Activated CD4-positive, CD25-positive, alpha-beta regulatory T cell (primary cell): ENCODE data around the gene RTEL1.

ENCODE experiments used
- DNase-seq, 4 experiments: peaks; one replicate each; lab custom pipeline; 2025; lab: John Stamatoyannopoulos, UW

The RTEL1 gene

GRCh38 chr20:63739130-63740069, 81.3 kb downstream of the RTEL1 start, which contains the start of gene SLC2A4RG:
Gene SLC2A4RG, plus strand, starts transcription at chr20:63739776. Its CDS starts 137 bp downstream, at chr20:63739913.
- DNase-seq = peak in 3 of 4 experiments; percentile 30 to 57 (median 55)

DNA sequence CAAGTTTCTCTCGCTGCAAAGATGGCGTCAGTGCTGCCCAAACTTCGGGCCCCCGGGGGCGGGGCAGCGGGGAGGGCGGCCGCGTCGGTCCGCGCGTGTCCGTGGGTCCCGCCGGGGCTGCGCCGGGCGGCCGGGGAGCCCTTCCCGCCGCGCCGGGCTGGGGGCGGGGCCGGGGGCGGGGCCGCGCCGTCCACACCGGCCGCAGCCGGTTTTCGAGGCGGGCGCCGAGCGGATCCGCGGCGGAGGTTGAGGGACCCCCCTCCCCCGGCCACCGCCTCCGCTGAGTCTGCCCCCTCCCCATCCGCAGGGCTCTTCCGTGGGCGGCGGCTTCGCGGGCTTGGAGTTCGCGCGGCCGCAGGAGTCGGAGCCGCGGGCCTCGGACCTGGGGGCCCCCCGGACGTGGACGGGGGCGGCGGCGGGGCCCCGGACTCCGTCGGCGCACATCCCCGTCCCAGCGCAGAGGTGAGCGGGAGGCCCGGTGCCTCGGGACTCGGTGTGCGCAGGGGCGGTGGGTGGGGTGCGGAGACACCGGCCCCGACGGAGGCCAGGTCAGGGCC, 82.0 kb downstream of the RTEL1 start:
- DNase-seq = peak in 2 of 4 experiments; percentile 37 to 48

- no peak for DNase-seq
These were observed 82.7 kb downstream of the RTEL1 start for GRCh38 chr20:63740627-63741353.

DNA sequence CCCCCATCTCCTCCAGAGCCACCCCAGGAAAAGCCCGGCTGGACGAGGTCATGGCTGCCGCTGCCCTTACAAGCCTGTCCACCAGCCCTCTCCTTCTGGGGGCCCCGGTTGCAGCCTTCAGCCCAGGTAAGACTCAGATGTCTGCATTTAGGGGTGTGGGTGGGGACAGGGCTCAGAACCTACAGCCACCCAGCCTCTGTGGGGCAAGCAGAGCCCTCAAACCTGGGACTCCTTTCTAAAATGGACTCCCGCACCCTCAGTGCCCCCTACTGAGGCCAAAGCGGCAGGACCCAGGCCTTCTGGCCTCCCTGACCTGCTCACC, 83.2 kb downstream of the RTEL1 start:
- no peak for DNase-seq

DNA sequence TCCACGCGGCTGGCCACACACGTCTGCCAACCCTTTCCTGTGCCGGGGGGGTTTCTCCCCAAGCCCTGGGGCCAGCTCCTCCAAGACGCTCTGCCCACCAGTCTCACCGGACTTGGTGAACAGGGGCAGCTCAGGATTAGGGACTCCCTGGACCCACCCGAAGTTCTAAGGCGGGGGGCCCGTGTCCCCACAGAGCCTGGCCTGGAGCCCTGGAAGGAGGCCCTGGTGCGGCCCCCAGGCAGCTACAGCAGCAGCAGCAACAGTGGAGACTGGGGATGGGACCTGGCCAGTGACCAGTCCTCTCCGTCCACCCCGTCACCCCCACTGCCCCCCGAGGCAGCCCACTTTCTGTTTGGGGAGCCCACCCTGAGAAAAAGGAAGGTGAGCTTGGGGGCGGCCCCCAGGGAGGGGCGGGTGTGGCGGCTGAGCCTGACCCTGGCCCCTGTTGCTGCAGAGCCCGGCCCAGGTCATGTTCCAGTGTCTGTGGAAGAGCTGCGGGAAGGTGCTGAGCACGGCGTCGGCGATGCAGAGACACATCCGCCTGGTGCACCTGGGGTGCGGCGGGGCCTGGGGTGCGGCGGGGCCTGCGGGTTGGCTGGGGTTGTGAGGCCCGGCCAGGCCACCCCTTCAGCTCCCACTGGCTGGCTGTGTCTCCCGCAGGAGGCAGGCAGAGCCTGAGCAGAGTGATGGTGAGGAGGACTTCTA, 83.7 kb downstream of the RTEL1 start:
- DNase-seq = no peak

DNA sequence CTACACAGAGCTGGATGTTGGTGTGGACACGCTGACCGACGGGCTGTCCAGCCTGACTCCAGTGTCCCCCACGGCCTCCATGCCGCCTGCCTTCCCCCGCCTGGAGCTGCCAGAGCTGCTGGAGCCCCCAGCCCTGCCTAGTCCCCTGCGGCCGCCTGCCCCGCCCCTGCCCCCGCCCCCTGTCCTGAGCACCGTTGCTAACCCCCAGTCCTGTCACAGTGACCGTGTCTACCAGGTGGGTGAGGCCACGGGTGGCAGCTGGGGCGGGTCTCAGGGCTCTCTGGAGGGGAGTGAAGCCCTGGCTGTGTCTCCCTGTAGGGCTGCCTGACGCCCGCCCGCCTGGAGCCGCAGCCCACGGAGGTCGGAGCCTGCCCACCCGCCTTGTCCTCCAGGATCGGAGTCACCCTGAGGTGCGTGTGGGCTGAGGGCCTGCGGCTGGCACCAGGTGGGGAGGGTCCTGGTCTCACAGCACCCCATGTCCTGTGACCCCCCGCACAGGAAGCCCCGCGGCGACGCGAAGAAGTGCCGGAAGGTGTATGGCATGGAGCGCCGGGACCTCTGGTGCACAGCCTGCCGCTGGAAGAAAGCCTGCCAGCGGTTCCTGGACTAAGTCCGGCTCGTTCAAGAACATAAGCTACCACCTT, 84.4 kb downstream of the RTEL1 start:
- no peak for DNase-seq

GRCh38 chr20:63743210-63743970, 85.3 kb downstream of the RTEL1 start:
- DNase-seq = no peak

DNA sequence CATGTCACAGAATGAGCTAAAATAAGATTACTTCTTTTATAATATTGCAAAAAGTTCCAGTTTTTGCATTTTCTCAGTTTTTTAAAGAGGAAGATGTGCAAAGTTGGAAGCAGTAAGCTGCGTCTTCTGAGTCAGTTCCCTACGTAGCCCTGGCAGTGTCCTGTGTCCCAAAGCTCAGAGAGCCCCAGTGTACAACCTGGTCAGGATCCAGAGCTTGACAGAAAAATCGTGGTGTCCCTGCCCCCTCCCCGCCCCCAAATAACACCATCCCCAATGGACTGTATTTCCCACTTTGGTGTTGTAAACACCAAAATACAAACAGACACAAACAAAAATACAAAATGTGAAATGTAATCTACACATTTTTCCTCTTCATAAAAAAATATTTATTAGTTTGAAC, 86.0 kb downstream of the RTEL1 start:
- no peak for DNase-seq

DNA sequence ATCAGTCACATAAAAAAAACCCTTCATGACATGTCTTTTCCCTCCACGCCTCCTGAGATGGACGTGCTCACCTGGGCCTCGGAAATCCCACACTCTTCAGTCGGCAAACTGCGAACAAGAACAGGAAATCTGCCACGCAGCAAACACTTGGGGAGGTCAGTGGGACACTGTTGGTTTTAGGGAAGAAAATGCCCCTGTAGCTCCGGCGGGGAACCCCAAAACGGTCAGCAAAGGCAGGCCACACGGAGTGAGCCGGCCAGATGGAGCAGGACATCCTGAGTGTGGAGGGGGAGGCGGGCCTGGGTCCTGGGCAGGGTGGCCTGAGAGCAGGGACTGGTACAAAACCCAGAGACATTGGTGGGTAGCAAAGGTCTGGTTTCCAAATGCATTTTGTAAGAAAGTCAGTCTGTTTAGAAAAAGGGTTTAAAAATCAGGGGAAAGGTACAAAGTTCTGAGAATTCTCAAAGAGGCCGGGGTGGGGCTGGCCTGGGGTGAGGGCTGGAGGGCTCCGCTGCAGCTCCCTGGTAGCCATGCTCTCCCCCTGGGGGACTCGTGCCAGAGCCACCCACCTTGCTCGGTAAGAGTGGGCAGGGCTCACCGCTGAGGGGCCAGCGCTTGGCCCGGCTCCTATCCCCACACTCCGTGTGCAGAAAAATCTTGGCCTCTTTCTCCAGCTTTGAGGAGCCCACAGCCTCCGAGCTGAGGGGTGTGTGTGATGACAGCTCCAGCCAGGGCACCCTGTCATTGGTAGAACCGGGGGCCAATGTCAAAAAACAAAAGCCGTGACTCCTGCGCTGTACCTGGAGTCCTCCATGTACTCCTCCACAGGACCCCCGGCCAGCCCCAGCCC, 86.7 kb downstream of the RTEL1 start:
- DNase-seq = no peak

GRCh38 chr20:63745424-63745805, 87.3 kb downstream of the RTEL1 start:
- no peak for DNase-seq
